ENCODE results near the gene MUC22. TPM values are rescaled to one million over a fixed set of nuclear protein-coding genes. Genes with fewer than 3 reads are reported as not detected.
"Not testable (repeated sequence)": the region's sequence is repeated elsewhere in the genome, so short reads cannot be mapped to it uniquely, and the experiment has no call there.

The MUC22 gene
- total RNA-seq, 1 donor from 2014 or later: not detected

DNA sequence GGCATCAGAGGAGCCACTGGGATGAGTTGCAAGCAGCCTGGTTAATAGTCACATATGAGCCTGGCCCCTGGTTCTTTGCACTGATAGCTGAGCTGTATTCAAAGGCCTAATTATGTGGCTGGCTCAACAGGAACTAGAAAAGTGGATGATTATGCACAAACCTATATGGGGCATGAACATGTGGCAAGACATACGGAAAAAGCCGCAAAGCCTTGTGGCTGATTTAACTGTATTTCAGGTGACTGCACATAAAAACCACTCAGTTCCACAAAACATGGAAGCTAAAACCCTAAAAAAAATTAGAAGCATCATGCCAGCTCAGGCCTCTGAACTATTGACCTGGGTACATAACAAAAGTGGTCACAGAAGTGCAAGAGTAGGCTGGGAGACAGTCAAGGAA is 13.0 kb upstream of the MUC22 start:
- intact Hi-C loops (cut with micrococcal nuclease): no loop called here
- CTCF ChIA-PET: no interaction called here
- H3K36me3 Mint-ChIP-seq (ENCODE audit: low read depth): no peaks in the 10 kb centered on the region
- DNase-seq (no peak), ATAC-seq (ENCODE audit: low read depth) (no peak)
- no peak overlapping the region for H3K27ac Mint-ChIP-seq
- no peaks in the 10 kb centered on the region for H3K4me1 Mint-ChIP-seq
- no peaks in the 10 kb centered on the region for H3K9me3 Mint-ChIP-seq
- TF ChIP-seq, protein P1, sequence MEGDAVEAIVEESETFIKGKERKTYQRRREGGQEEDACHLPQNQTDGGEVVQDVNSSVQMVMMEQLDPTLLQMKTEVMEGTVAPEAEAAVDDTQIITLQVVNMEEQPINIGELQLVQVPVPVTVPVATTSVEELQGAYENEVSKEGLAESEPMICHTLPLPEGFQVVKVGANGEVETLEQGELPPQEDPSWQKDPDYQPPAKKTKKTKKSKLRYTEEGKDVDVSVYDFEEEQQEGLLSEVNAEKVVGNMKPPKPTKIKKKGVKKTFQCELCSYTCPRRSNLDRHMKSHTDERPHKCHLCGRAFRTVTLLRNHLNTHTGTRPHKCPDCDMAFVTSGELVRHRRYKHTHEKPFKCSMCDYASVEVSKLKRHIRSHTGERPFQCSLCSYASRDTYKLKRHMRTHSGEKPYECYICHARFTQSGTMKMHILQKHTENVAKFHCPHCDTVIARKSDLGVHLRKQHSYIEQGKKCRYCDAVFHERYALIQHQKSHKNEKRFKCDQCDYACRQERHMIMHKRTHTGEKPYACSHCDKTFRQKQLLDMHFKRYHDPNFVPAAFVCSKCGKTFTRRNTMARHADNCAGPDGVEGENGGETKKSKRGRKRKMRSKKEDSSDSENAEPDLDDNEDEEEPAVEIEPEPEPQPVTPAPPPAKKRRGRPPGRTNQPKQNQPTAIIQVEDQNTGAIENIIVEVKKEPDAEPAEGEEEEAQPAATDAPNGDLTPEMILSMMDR (IDR thresholded peaks at IDR 0.05): no peak
- H3K4me3 Mint-ChIP-seq: no peak overlapping the region
- POLR2A ChIA-PET: no interaction called here
- peaks cover 12% of the 10 kb centered on the region for H3K27me3 Mint-ChIP-seq

DNA sequence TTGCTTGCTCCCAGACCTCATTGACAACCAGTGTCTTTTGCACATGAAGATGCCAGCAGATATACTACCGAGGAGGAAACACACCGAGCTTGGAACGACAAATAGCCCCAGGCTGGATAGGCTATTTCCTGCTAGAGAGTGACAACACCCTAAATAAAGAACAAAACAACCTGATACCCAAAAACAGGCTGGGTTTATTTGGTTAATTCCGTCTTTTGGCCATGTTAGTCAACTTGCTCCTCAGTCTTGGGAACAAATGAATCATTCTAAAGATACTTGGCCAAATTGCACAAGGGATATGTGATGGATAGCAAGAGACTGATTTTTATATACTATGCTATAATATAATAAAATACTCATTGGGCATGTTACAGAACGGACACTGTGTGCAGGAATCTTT is 11.5 kb upstream of the MUC22 start:
- DNase-seq: no peak
- CTCF ChIA-PET: no interaction called here
- Mint-ChIP-seq H3K9me3 (no peaks in the 10 kb centered on the region), H3K4me1 (no peaks in the 10 kb centered on the region), H3K36me3 (ENCODE audit: low read depth) (no peaks in the 10 kb centered on the region), H3K27me3 (peaks cover 12% of the 10 kb centered on the region), H3K4me3 (no peak overlapping the region), H3K27ac (no peak overlapping the region)
- no peak for ATAC-seq (ENCODE audit: low read depth)
- POLR2A ChIA-PET: interaction anchor here (0.6 kb wide), 1 partner anchor 95 kb away, joined by 10 read pairs; no protein-coding TSS in a partner anchor
- intact Hi-C loops (cut with micrococcal nuclease): no loop called here
- TF ChIP-seq, protein P1 (IDR thresholded peaks at IDR 0.05): no peak

GRCh38 chr6:31000067-31000860 is 10.0 kb upstream of the MUC22 start:
- H3K9me3 Mint-ChIP-seq; POLR2A ChIA-PET; H3K36me3 Mint-ChIP-seq (ENCODE audit: low read depth); ATAC-seq (ENCODE audit: low read depth); CTCF ChIA-PET; H3K4me3 Mint-ChIP-seq; H3K4me1 Mint-ChIP-seq; H3K27ac Mint-ChIP-seq; intact Hi-C loops (cut with micrococcal nuclease); DNase-seq: not testable (repeated sequence)
- H3K27me3 Mint-ChIP-seq: peaks cover 14% of the 10 kb centered on the region

DNA sequence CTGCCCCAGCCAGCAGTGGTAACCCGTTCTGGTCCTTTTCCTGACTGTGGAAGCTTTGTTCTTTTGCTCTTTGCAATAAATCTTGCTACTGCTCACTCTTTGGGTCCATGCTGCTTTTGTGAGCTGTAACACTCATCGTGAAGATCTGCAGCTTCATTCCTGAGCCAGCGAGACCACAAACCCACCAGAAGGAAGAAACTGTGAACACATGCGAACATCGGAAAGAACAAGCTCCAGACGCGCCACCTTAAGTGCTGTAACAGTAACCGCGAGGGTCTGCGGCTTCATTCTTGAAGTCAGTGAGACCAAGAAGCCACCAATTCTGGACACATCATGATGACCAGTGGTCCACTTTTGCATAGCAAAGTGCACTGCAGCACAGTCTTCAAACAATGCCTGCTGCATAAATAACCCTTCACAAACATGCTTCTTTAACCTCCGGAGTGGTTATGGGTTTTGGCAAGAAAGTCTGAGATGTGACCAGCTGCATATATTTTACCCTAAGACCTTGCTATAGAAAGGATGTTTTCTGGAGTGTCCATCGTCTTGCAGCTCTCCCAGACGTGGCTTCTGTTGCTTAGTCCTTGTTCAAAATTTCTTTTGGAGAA is 8.9 kb upstream of the MUC22 start:
- Mint-ChIP-seq H3K27me3 (peaks cover 11% of the 10 kb centered on the region), H3K4me1 (peaks cover 3% of the 10 kb centered on the region), H3K9me3 (no peaks in the 10 kb centered on the region), H3K27ac (no peak overlapping the region), H3K36me3 (ENCODE audit: low read depth) (no peaks in the 10 kb centered on the region), H3K4me3 (no peak overlapping the region)
- TF ChIP-seq, protein P1 (IDR thresholded peaks at IDR 0.05): no peak
- ChIA-PET CTCF (no interaction called here), POLR2A (no interaction called here)
- ATAC-seq (ENCODE audit: low read depth) (no peak), DNase-seq (no peak)
- intact Hi-C loops (cut with micrococcal nuclease): no loop called here

- Mint-ChIP-seq H3K9me3 (no peaks in the 10 kb centered on the region), H3K27me3 (peaks cover 11% of the 10 kb centered on the region), H3K4me1 (peaks cover 3% of the 10 kb centered on the region), H3K36me3 (ENCODE audit: low read depth) (no peaks in the 10 kb centered on the region), H3K4me3 (no peak overlapping the region), H3K27ac (no peak overlapping the region)
- DNase-seq (no peak), ATAC-seq (ENCODE audit: low read depth) (no peak)
- ChIA-PET CTCF (no interaction called here), POLR2A (no interaction called here)
- intact Hi-C loops (cut with micrococcal nuclease): no loop called here
- TF ChIP-seq, protein P1 (IDR thresholded peaks at IDR 0.05): no peak
These were observed 7.8 kb upstream of the MUC22 start for GRCh38 chr6:31002471-31002870.

Measured in activated B cell treated with CpG ODN at 0.5 μM for 24 hours (primary cell).